ENCODE results near the gene CMTM4.
"Not testable (repeated sequence)": the region's sequence is repeated elsewhere in the genome, so short reads cannot be mapped to it uniquely, and the experiment has no call there.

The CMTM4 gene

GRCh38 chr16:66569131-66569530, 127.4 kb downstream of the CMTM4 start:
- H3K4me3 ChIP-seq (ENCODE audit: low read depth, low read length) = no peak overlapping the region
- no peak for TF ChIP-seq CTCF (IDR thresholded peaks at IDR 0.05; ENCODE audit: low read depth, low read length)
- DNase-seq = no peak
- no peak overlapping the region for H3K27ac ChIP-seq
- H3K9me3 ChIP-seq (ENCODE audit: severe bottlenecking) = no peaks in the 10 kb centered on the region
- no peaks in the 10 kb centered on the region for H3K27me3 ChIP-seq (ENCODE audit: insufficient read depth, low read depth, severe bottlenecking)
- peaks cover 25% of the 10 kb centered on the region for H3K36me3 ChIP-seq

GRCh38 chr16:66568355-66568754, 128.2 kb downstream of the CMTM4 start:
- Histone ChIP-seq H3K9me3 (ENCODE audit: severe bottlenecking) (no peaks in the 10 kb centered on the region), H3K27ac (no peak overlapping the region), H3K27me3 (ENCODE audit: insufficient read depth, low read depth, severe bottlenecking) (no peaks in the 10 kb centered on the region), H3K4me3 (ENCODE audit: low read depth, low read length) (no peak overlapping the region), H3K36me3 (peaks cover 33% of the 10 kb centered on the region)
- no peak for TF ChIP-seq CTCF (IDR thresholded peaks at IDR 0.05; ENCODE audit: low read depth, low read length)
- DNase-seq = no peak

GRCh38 chr16:66567270-66567669, 129.3 kb downstream of the CMTM4 start:
- H3K4me3 ChIP-seq (ENCODE audit: low read depth, low read length); H3K27ac ChIP-seq; H3K27me3 ChIP-seq (ENCODE audit: insufficient read depth, low read depth, severe bottlenecking); H3K9me3 ChIP-seq (ENCODE audit: severe bottlenecking); DNase-seq: not testable (repeated sequence)
- H3K36me3 ChIP-seq = peaks cover 35% of the 10 kb centered on the region

GRCh38 chr16:66566051-66566901, 130.3 kb downstream of the CMTM4 start, which contains the start of gene CMTM1:
CMTM1 (plus strand) TSS chr16:66566439; CDS start chr16:66566514, 75 bp downstream.
- H3K36me3 ChIP-seq = peaks cover 38% of the 10 kb centered on the region
- no peak for DNase-seq
- H3K27ac ChIP-seq = no peak within 1 kb of the TSS
- TF ChIP-seq CTCF (IDR thresholded peaks at IDR 0.05; ENCODE audit: low read depth, low read length) = no peak
- H3K27me3 ChIP-seq (ENCODE audit: insufficient read depth, low read depth, severe bottlenecking) = no peaks in the 10 kb centered on the region
- no peak within 1 kb of the TSS for H3K4me3 ChIP-seq (ENCODE audit: low read depth, low read length)
- H3K9me3 ChIP-seq (ENCODE audit: severe bottlenecking) = no peaks in the 10 kb centered on the region
